HepG2 (cell line): ENCODE data around the gene DMGDH. TPM values are rescaled to one million over a fixed set of nuclear protein-coding genes. Genes with fewer than 3 reads are reported as not detected.

Experiments used
- AGO2 ChIP-seq: fragments of 200-400 bp; formaldehyde crosslinking; optimal IDR thresholded peaks from 2 replicates; pipeline ENCODE3; 2017; ENCODE audit warnings: mild to moderate bottlenecking, low read depth, low read length, moderate library complexity
- BRD4 ChIP-seq: sonication (generic); formaldehyde crosslinking; IDR thresholded peaks from 2 replicates; pipeline ENCODE4 v1.4.0; 2020; ENCODE audit warnings: missing genetic modification reagents
- CHD2 ChIP-seq: IDR thresholded peaks from 2 replicates; pipeline ENCODE4 v1.6.1; 2011; ENCODE audit warnings: low read depth, low read length, improper control_type of control experiment
- EZH2 ChIP-seq: conservative IDR thresholded peaks from 2 replicates; pipeline ENCODE4 v1.6.1; 2012; ENCODE audit warnings: mild to moderate bottlenecking, low read depth, low read length, moderate library complexity
- GATAD2A ChIP-seq: IDR thresholded peaks from 2 replicates; pipeline ENCODE4 v1.6.1; 2016
- GZF1 ChIP-seq: sonication (generic); formaldehyde crosslinking; IDR thresholded peaks from 2 replicates; pipeline ENCODE4 v1.5.1; 2020; ENCODE audit warnings: mild to moderate bottlenecking, missing genetic modification reagents
- SCMH1 ChIP-seq: sonication (generic); formaldehyde crosslinking; IDR thresholded peaks from 2 replicates; pipeline ENCODE4 v1.9.0; 2021; ENCODE audit warnings: missing genetic modification reagents, mild to moderate bottlenecking, borderline replicate concordance
- ZBTB8A ChIP-seq: sonication (generic); formaldehyde crosslinking; IDR thresholded peaks from 2 replicates; pipeline ENCODE4 v1.4.0; 2020; ENCODE audit warnings: mild to moderate bottlenecking, low read depth, missing genetic modification reagents, borderline replicate concordance
- ZNF160 ChIP-seq: sonication (generic); formaldehyde crosslinking; IDR thresholded peaks from 2 replicates; pipeline ENCODE4 v1.8.0; 2022; ENCODE audit warnings: mild to moderate bottlenecking, inconsistent platforms, missing genetic modification reagents
- ZNF703 ChIP-seq: sonication (generic); formaldehyde crosslinking; IDR thresholded peaks from 2 replicates; pipeline ENCODE4 v1.5.1; 2020; ENCODE audit warnings: missing genetic modification reagents, mild to moderate bottlenecking, moderate library complexity, borderline replicate concordance
- ZNF746 ChIP-seq: sonication (generic); formaldehyde crosslinking; IDR thresholded peaks from 2 replicates; pipeline ENCODE4 v1.8.0; 2022; ENCODE audit warnings: mild to moderate bottlenecking, missing genetic modification reagents
- ZNF788 ChIP-seq: sonication (generic); formaldehyde crosslinking; IDR thresholded peaks from 2 replicates; pipeline ENCODE4 v1.5.0; 2020; ENCODE audit warnings: mild to moderate bottlenecking, missing genetic modification reagents, borderline replicate concordance
- ZSCAN31 ChIP-seq: sonication (generic); formaldehyde crosslinking; IDR thresholded peaks from 2 replicates; pipeline ENCODE4 v1.5.0; 2020; ENCODE audit warnings: low read depth, mild to moderate bottlenecking, missing genetic modification reagents
- polyA plus RNA-seq, 8 experiments: library from polyadenylated mRNA; depleted of rRNA in 3 of 8; stranded (reverse) in 7 of 8; unstranded in 1 of 8; fragments of >200 nt; fragmentation: Illumina TruSeq in 4 of 8; extraction: Trizol in 4 of 8; gene quantifications; 2 replicates each; pipeline versions ENCODE4 v1.2.1 to v1.2.3, GENCODE V29; 2011 to 2016; ENCODE audit warnings: low read depth in 4 of 8, missing spikeins in 1 of 8, mixed read lengths in 1 of 8; ENCODE audit not compliant: insufficient read depth in 1 of 8
- total RNA-seq, 5 experiments: library from RNA; depleted of rRNA; stranded (reverse); fragments of >200 nt; fragmentation: Illumina TruSeq; extraction: Trizol; gene quantifications; 2 replicates each; pipeline ENCODE4 v1.2.3, GENCODE V29; 2016; ENCODE audit warnings: low read depth in 1 of 5
- TF ChIP-seq, protein P1 (sequence below): sonication (generic); formaldehyde crosslinking; IDR thresholded peaks from 2 replicates; pipeline ENCODE4 v1.5.0; 2020; ENCODE audit warnings: mild to moderate bottlenecking, missing genetic modification reagents
- TF ChIP-seq, protein P2 (sequence below): sonication (generic); formaldehyde crosslinking; IDR thresholded peaks from 2 replicates; pipeline ENCODE4 v1.5.0; 2020; ENCODE audit warnings: mild to moderate bottlenecking, missing genetic modification reagents, moderate library complexity
- TF ChIP-seq, protein P3 (sequence below): sonication (generic); formaldehyde crosslinking; IDR thresholded peaks from 2 replicates; pipeline ENCODE4 v1.5.1; 2020; ENCODE audit warnings: missing genetic modification reagents, mild to moderate bottlenecking, borderline replicate concordance
- TF ChIP-seq, protein P4 (sequence below): IDR thresholded peaks from 2 replicates; pipeline ENCODE4 v1.6.1; 2016; ENCODE audit warnings: low read depth, control low read depth
- TF ChIP-seq, protein P5 (sequence below): sonication (generic); formaldehyde crosslinking; IDR thresholded peaks from 2 replicates; pipeline ENCODE4 v1.5.1; 2020; ENCODE audit warnings: mild to moderate bottlenecking, missing genetic modification reagents

Gene DMGDH
- total and polyA plus RNA-seq, 2 of the 13 experiments (the other 11 are each of a cell fraction or from before 2014, with no cell fraction given) = 3.6 to 7.9 TPM

DNA sequence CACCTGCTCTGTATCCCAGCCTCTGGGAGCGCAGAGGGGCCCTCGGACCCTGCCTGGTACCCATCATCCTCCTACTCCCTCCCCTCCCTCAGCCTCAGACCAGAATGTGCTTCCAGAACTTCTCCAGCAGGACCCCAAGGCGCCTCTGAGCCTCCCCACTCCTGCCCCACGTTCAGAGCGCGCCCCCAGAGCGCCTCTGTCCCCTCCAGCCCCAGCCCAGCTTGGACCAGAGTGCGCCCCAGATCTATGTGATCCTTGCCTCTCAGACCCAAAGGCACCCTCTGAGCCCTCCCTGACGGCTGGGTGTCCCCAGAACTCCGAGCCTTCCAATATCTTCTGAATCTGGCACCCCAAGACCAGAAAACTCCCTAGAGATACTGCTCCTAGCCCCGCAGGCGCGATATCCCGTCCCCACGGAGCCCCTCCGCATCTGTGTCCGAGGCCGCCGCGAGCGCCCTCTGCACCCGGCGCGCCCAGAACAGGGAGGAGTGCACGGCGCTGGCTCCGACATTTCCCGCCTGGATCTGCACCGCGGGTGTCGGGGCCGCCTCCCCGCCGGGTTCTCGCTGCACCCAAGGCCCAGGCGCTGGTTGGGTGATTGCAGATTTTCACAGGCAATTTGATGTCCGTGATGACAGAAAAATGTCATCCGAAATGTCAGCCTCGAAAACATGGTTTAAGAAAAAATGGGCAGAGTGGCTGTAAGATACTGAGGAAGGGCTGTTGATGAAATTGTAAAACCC is 42.7 kb upstream of the DMGDH start (continued):
- TF ChIP-seq SCMH1 (CRISPR knock-in tag) = no peak
- no peak for TF ChIP-seq ZNF703
- TF ChIP-seq, protein P1, sequence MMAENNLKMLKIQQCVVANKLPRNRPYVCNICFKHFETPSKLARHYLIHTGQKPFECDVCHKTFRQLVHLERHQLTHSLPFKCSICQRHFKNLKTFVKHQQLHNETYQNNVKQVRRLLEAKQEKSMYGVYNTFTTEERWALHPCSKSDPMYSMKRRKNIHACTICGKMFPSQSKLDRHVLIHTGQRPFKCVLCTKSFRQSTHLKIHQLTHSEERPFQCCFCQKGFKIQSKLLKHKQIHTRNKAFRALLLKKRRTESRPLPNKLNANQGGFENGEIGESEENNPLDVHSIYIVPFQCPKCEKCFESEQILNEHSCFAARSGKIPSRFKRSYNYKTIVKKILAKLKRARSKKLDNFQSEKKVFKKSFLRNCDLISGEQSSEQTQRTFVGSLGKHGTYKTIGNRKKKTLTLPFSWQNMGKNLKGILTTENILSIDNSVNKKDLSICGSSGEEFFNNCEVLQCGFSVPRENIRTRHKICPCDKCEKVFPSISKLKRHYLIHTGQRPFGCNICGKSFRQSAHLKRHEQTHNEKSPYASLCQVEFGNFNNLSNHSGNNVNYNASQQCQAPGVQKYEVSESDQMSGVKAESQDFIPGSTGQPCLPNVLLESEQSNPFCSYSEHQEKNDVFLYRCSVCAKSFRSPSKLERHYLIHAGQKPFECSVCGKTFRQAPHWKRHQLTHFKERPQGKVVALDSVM (CRISPR knock-in tag) = no peak
- TF ChIP-seq ZBTB8A (CRISPR knock-in tag) = peak; percentile 89; the same call in 1 of the 2 replicates
- TF ChIP-seq CHD2 = no peak
- TF ChIP-seq ZNF746 (CRISPR knock-in tag) = no peak
- TF ChIP-seq, protein P2, sequence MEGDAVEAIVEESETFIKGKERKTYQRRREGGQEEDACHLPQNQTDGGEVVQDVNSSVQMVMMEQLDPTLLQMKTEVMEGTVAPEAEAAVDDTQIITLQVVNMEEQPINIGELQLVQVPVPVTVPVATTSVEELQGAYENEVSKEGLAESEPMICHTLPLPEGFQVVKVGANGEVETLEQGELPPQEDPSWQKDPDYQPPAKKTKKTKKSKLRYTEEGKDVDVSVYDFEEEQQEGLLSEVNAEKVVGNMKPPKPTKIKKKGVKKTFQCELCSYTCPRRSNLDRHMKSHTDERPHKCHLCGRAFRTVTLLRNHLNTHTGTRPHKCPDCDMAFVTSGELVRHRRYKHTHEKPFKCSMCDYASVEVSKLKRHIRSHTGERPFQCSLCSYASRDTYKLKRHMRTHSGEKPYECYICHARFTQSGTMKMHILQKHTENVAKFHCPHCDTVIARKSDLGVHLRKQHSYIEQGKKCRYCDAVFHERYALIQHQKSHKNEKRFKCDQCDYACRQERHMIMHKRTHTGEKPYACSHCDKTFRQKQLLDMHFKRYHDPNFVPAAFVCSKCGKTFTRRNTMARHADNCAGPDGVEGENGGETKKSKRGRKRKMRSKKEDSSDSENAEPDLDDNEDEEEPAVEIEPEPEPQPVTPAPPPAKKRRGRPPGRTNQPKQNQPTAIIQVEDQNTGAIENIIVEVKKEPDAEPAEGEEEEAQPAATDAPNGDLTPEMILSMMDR (CRISPR knock-in tag) = peak; percentile 68
- TF ChIP-seq, protein P3, sequence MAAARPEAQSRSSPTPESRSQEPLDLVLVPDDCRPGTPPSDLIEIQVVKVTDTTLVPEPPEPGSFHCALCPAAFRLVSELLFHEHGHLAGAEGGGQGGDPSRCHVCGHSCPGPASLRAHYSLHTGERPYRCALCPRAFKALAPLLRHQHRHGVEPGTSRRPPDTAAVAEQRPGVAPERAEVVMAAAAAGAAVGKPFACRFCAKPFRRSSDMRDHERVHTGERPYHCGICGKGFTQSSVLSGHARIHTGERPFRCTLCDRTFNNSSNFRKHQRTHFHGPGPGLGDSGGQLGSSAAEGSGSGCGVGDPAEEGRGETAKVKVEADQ (CRISPR knock-in tag) = no peak
- no peak for TF ChIP-seq GZF1
- TF ChIP-seq, protein P4, sequence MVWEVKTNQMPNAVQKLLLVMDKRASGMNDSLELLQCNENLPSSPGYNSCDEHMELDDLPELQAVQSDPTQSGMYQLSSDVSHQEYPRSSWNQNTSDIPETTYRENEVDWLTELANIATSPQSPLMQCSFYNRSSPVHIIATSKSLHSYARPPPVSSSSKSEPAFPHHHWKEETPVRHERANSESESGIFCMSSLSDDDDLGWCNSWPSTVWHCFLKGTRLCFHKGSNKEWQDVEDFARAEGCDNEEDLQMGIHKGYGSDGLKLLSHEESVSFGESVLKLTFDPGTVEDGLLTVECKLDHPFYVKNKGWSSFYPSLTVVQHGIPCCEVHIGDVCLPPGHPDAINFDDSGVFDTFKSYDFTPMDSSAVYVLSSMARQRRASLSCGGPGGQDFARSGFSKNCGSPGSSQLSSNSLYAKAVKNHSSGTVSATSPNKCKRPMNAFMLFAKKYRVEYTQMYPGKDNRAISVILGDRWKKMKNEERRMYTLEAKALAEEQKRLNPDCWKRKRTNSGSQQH (CRISPR knock-in tag) = no peak
- TF ChIP-seq BRD4 (CRISPR knock-in tag) = no peak
- TF ChIP-seq AGO2 = no peak
- TF ChIP-seq, protein P5, sequence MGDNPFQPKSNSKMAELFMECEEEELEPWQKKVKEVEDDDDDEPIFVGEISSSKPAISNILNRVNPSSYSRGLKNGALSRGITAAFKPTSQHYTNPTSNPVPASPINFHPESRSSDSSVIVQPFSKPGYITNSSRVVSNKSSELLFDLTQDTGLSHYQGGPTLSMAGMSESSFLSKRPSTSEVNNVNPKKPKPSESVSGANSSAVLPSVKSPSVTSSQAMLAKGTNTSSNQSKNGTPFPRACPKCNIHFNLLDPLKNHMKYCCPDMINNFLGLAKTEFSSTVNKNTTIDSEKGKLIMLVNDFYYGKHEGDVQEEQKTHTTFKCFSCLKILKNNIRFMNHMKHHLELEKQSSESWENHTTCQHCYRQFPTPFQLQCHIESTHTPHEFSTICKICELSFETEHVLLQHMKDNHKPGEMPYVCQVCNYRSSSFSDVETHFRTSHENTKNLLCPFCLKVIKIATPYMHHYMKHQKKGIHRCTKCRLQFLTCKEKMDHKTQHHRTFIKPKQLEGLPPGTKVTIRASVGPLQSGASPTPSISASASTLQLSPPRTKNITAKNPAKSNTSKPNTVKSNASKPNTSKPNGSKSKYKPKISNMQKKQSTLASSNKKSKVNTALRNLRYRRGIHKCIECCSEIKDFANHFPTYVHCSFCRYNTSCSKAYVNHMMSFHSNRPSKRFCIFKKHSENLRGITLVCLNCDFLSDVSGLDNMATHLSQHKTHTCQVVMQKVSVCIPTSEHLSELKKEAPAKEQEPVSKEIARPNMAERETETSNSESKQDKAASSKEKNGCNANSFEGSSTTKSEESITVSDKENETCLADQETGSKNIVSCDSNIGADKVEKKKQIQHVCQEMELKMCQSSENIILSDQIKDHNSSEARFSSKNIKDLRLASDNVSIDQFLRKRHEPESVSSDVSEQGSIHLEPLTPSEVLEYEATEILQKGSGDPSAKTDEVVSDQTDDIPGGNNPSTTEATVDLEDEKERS (CRISPR knock-in tag) = no peak
- no peak for TF ChIP-seq ZSCAN31
- no peak for TF ChIP-seq ZNF788 (CRISPR knock-in tag)
- TF ChIP-seq ZNF160 = no peak
- TF ChIP-seq EZH2 = 0 out of 2 replicates have a peak, but pooled peaks have one; percentile 71
- TF ChIP-seq GATAD2A (CRISPR knock-in tag) = 0 out of 2 replicates have a peak, but pooled peaks have one; percentile 9
